ENCODE results near the gene COG3.
A peak's percentile ranks its signal among the peaks of the same experiment; 100 is the strongest.
"Not testable (repeated sequence)": the region's sequence is repeated elsewhere in the genome, so short reads cannot be mapped to it uniquely, and the experiment has no call there.

COG3 gene

GRCh38 chr13:45464687-45465453 lies at the start of gene COG3:
TSS of gene COG3 (plus strand) at chr13:45464939. CDS start at chr13:45465037, 98 bp downstream.
- H3K4me3 Mint-ChIP-seq = peak within 1 kb of the TSS; percentile 94 to 96 (median 95)
- peaks cover 8% of the 10 kb centered on the region for H3K27me3 Mint-ChIP-seq (ENCODE audit: low read depth)
- peak within 1 kb of the TSS; percentile 98 to 99 (median 98) for H3K27ac Mint-ChIP-seq
- H3K4me1 Mint-ChIP-seq = peaks cover 38% of the 10 kb centered on the region
- H3K9me3 Mint-ChIP-seq = no peaks in the 10 kb centered on the region
- H3K36me3 Mint-ChIP-seq (ENCODE audit: low read depth) = peaks cover under 1% of the 10 kb centered on the region
- peak in 2 of 3 experiments; percentile 14 to 15 for TF ChIP-seq CTCF (IDR thresholded peaks at IDR 0.05; ENCODE audit: unreplicated experiment in 3 of 3)

- Mint-ChIP-seq H3K4me1 (peaks cover 46% of the 10 kb centered on the region), H3K27ac (peak overlapping the region; percentile 80 to 97 (median 95)), H3K36me3 (ENCODE audit: low read depth) (peaks cover 8% of the 10 kb centered on the region), H3K4me3 (peak overlapping the region; percentile 60 to 64 (median 62)), H3K9me3 (no peaks in the 10 kb centered on the region), H3K27me3 (ENCODE audit: low read depth) (peaks cover under 1% of the 10 kb centered on the region)
- TF ChIP-seq CTCF (IDR thresholded peaks at IDR 0.05; ENCODE audit: unreplicated experiment in 3 of 3) = no peak
Measured at GRCh38 chr13:45415112-45415511, 49.6 kb upstream of the COG3 start.

GRCh38 chr13:45416516-45417128 lies 48.1 kb upstream of the COG3 start:
- TF ChIP-seq CTCF (IDR thresholded peaks at IDR 0.05; ENCODE audit: unreplicated experiment in 3 of 3) = no peak
- peaks cover 5% of the 10 kb centered on the region for H3K27me3 Mint-ChIP-seq (ENCODE audit: low read depth)
- peak overlapping the region; percentile 65 to 84 (median 78) for H3K27ac Mint-ChIP-seq
- peaks cover under 1% of the 10 kb centered on the region for H3K36me3 Mint-ChIP-seq (ENCODE audit: low read depth)
- peak overlapping the region; percentile 89 to 94 (median 92) for H3K4me3 Mint-ChIP-seq
- no peaks in the 10 kb centered on the region for H3K9me3 Mint-ChIP-seq
- peaks cover 40% of the 10 kb centered on the region for H3K4me1 Mint-ChIP-seq

GRCh38 chr13:45417790-45418534 lies 46.8 kb upstream of the COG3 start, which contains the start of gene SLC25A30:
TSS of gene SLC25A30 (minus strand) at chr13:45418373. CDS start at chr13:45411425, 6,948 bp downstream.
- Mint-ChIP-seq H3K4me3 (peak within 1 kb of the TSS; percentile 89 to 94 (median 92)), H3K36me3 (ENCODE audit: low read depth) (no peaks in the 10 kb centered on the region), H3K9me3 (no peaks in the 10 kb centered on the region), H3K27me3 (ENCODE audit: low read depth) (peaks cover 5% of the 10 kb centered on the region), H3K4me1 (peaks cover 31% of the 10 kb centered on the region), H3K27ac (peak within 1 kb of the TSS; percentile 65 to 84 (median 78))
- TF ChIP-seq CTCF (IDR thresholded peaks at IDR 0.05; ENCODE audit: unreplicated experiment in 3 of 3) = no peak

GRCh38 chr13:45419389-45419788 lies 45.4 kb upstream of the COG3 start:
- H3K27me3 Mint-ChIP-seq (ENCODE audit: low read depth); H3K9me3 Mint-ChIP-seq; H3K36me3 Mint-ChIP-seq (ENCODE audit: low read depth); H3K27ac Mint-ChIP-seq: not testable (repeated sequence)
- Mint-ChIP-seq H3K4me1 (peaks cover 24% of the 10 kb centered on the region), H3K4me3 (peak overlapping the region in 2 of 3 experiments; percentile 32 to 48)

- Mint-ChIP-seq H3K4me3 (peak overlapping the region; percentile 42 to 79 (median 75)), H3K27ac (peak overlapping the region in 1 of 3 experiments; percentile 68), H3K27me3 (ENCODE audit: low read depth) (peaks cover 5% of the 10 kb centered on the region), H3K9me3 (no peaks in the 10 kb centered on the region), H3K4me1 (peaks cover 19% of the 10 kb centered on the region), H3K36me3 (ENCODE audit: low read depth) (no peaks in the 10 kb centered on the region)
- TF ChIP-seq CTCF (IDR thresholded peaks at IDR 0.05; ENCODE audit: unreplicated experiment in 3 of 3) = no peak
Measured at GRCh38 chr13:45419945-45420344, 44.8 kb upstream of the COG3 start.
